AG20443 (cell line): ENCODE data around the gene KRTAP4-6.
A peak's percentile ranks its signal among the peaks of the same experiment; 100 is the strongest.
"Not testable (repeated sequence)": the region's sequence is repeated elsewhere in the genome, so short reads cannot be mapped to it uniquely, and the experiment has no call there.

ENCODE experiments used
- DNase-seq: peaks from one replicate; pipeline ENCODE4 v3.0.0; 2012; ENCODE audit warnings: low spot score, mixed read lengths

The KRTAP4-6 gene

GRCh38 chr17:41147531-41148204 lies 7.3 kb upstream of the KRTAP4-6 start:
- DNase-seq: no peak

- no peak for DNase-seq
Measured at GRCh38 chr17:41145261-41145660, 4.9 kb upstream of the KRTAP4-6 start.

- no peak for DNase-seq
Measured at GRCh38 chr17:41144846-41145245, 4.5 kb upstream of the KRTAP4-6 start.

GRCh38 chr17:41141361-41141760 lies 1.0 kb upstream of the KRTAP4-6 start:
- no peak for DNase-seq

GRCh38 chr17:41139865-41140264 lies 479 bp downstream of the KRTAP4-6 start:
- not testable (repeated sequence) for DNase-seq

- DNase-seq: peak; percentile 11
Measured at GRCh38 chr17:41133880-41134735, 6.2 kb downstream of the KRTAP4-6 start.

- no peak for DNase-seq
Measured at GRCh38 chr17:41131979-41132378, 8.4 kb downstream of the KRTAP4-6 start.

GRCh38 chr17:41127371-41127770 lies 13.0 kb downstream of the KRTAP4-6 start:
- DNase-seq: no peak

- no peak for DNase-seq
Measured at GRCh38 chr17:41126412-41126811, 13.9 kb downstream of the KRTAP4-6 start.

- no peak for DNase-seq
Measured at GRCh38 chr17:41125064-41125463, 15.3 kb downstream of the KRTAP4-6 start.

- not testable (repeated sequence) for DNase-seq
Measured at GRCh38 chr17:41123991-41124371, 16.4 kb downstream of the KRTAP4-6 start, which contains the start of gene KRTAP4-12. Gene KRTAP4-12 (minus strand): TSS chr17:41124182. CDS start chr17:41124122, 60 bp downstream.

GRCh38 chr17:41123292-41123990 lies 16.9 kb downstream of the KRTAP4-6 start:
- DNase-seq: not testable (repeated sequence)

- DNase-seq: no peak
Measured at GRCh38 chr17:41121742-41122141, 18.6 kb downstream of the KRTAP4-6 start.

GRCh38 chr17:41119696-41120690 lies 20.4 kb downstream of the KRTAP4-6 start:
- DNase-seq: not testable (repeated sequence)

GRCh38 chr17:41118721-41119120 lies 21.6 kb downstream of the KRTAP4-6 start:
- DNase-seq: no peak

- not testable (repeated sequence) for DNase-seq
Measured at GRCh38 chr17:41117846-41118386, 22.4 kb downstream of the KRTAP4-6 start, which contains the start of gene KRTAP4-11. Gene KRTAP4-11 (minus strand): TSS chr17:41118373. CDS start chr17:41118315, 58 bp downstream.

- no peak for DNase-seq
Measured at GRCh38 chr17:41116297-41116696, 24.0 kb downstream of the KRTAP4-6 start.

- no peak for DNase-seq
Measured at GRCh38 chr17:41111151-41111885, 29.0 kb downstream of the KRTAP4-6 start.

- not testable (repeated sequence) for DNase-seq
Measured at GRCh38 chr17:41108728-41109386, 31.5 kb downstream of the KRTAP4-6 start.
